ENCODE data around the gene PRSS53.
A peak's percentile ranks its signal among the peaks of the same experiment; 100 is the strongest.
"Not testable (repeated sequence)": the region's sequence is repeated elsewhere in the genome, so short reads cannot be mapped to it uniquely, and the experiment has no call there.

The PRSS53 gene

DNA sequence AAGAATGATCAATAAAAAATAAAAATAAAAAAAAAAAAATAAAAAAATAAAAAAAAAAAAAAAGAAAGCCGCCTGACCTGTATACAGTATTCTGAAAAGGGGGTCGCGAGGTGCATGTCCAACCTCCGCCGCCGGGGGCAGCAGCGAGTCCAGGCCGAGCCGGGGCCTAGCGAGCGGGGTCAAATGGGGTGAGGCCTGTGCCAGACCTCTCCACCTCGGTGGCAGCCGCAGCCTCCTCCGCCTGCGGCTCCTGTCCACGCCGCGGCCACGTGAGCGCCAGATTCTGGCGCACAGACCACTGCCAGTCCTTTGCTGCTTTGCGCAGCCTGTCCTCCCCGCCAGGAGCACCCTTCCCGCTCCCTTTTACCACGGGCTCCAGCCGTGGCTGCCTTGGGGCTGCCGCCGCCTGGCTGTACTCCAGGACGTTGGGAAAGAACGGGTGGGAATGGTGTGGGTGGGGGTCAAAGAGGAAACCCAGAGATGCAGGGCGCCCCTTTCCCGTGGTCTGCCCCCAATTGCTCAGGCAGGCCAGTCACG is 17.0 kb upstream of the PRSS53 start:
- Histone ChIP-seq H3K4me1 (ENCODE audit: control insufficient read depth, insufficient read depth, low read length) (peaks cover 29% of the 10 kb centered on the region), H3K9ac (ENCODE audit: low read depth, low read length) (peak overlapping the region; percentile 74), H3K4me3 (ENCODE audit: low read length) (peak overlapping the region; percentile 50), H3K9me3 (replicated peaks; ENCODE audit: low read length) (no peaks in the 10 kb centered on the region), H3K4me2 (ENCODE audit: low read length) (peak overlapping the region; percentile 75), H3K36me3 (ENCODE audit: insufficient read depth, low read length) (peaks cover 16% of the 10 kb centered on the region), H3K27me3 (ENCODE audit: control insufficient read depth, insufficient read depth, low read length) (no peaks in the 10 kb centered on the region)

DNA sequence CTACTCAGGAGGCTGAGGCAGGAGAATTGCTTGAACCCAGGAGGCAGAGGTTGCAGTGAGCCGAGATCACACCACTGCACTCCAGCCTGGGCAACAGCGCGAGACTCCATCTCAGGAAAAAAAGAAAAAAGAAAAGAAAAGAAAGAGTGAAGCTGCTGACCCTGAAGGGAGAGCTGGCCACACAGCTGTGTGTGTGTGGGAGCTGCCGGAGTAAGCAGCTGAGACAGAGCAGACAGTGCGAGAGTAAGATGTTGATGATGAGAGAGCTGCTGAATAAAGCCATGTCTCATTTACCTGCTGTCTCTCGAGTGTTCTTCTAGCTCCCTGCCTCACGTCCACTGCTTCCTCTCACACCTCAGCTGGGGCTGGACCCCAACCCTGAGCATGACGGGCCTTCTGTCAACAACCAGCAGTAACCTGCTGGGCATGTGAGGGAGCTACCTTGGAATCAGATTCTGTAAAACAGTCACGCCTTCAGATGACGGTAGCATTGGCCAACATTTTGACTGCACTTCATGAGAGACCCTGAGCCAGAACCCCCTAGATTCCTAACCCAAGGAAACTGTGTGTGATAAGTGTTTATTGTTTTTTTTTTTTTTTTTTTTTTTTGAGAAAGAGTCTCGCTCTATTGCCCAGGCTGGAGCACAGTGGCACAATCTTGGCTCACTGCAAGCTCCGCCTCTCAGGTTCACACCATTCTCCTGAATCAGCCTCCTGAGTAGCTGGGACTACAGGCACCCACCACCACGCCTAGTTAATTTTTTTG is 12.3 kb upstream of the PRSS53 start:
- H3K9ac ChIP-seq (ENCODE audit: low read depth, low read length); H3K36me3 ChIP-seq (ENCODE audit: insufficient read depth, low read length); H3K9me3 ChIP-seq (replicated peaks; ENCODE audit: low read length); H3K4me3 ChIP-seq (ENCODE audit: low read length); H3K27me3 ChIP-seq (ENCODE audit: control insufficient read depth, insufficient read depth, low read length); H3K4me2 ChIP-seq (ENCODE audit: low read length): not testable (repeated sequence)
- peaks cover 13% of the 10 kb centered on the region for H3K4me1 ChIP-seq (ENCODE audit: control insufficient read depth, insufficient read depth, low read length)

DNA sequence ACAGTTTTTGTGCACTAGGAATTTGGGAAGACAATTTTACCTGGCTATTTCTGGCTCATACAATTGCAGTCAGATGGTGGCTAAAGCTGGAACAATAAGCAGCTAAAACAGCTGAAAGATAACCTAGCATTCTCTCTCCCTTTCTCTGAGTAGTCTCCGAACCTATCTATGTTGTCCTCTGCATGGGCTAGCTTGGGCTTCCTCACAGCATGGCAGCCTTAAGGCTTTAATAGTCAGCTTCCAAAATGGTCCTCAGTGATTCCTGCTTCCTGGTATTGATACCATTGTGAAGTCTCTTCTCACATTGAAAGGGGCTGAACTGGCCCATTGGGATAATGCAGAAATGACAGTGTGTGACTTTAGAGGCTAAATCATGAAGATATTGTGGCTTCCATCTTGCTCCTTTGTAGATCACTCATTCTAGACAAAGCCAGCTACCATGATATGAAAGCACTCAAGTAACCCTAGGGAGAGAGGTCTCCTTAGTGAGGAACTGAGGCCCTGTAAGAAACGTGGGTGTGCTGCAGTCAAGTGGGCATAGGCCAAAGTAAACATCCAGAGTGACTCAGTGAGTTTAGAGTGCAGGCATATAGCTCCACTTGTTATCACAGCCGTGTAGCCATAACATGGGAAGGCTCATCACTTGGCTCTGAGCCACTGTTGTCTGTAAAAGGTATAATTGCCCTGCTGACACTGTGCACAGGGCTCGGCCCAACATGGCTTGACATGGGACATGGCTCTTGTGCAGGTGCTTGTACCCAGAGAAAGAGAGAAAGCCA is 11.3 kb upstream of the PRSS53 start:
- Histone ChIP-seq H3K4me1 (ENCODE audit: control insufficient read depth, insufficient read depth, low read length) (peaks cover 12% of the 10 kb centered on the region), H3K9me3 (replicated peaks; ENCODE audit: low read length) (no peaks in the 10 kb centered on the region), H3K4me3 (ENCODE audit: low read length) (no peak overlapping the region), H3K27me3 (ENCODE audit: control insufficient read depth, insufficient read depth, low read length) (no peaks in the 10 kb centered on the region), H3K4me2 (ENCODE audit: low read length) (no peak overlapping the region), H3K9ac (ENCODE audit: low read depth, low read length) (no peak overlapping the region), H3K36me3 (ENCODE audit: insufficient read depth, low read length) (no peaks in the 10 kb centered on the region)

DNA sequence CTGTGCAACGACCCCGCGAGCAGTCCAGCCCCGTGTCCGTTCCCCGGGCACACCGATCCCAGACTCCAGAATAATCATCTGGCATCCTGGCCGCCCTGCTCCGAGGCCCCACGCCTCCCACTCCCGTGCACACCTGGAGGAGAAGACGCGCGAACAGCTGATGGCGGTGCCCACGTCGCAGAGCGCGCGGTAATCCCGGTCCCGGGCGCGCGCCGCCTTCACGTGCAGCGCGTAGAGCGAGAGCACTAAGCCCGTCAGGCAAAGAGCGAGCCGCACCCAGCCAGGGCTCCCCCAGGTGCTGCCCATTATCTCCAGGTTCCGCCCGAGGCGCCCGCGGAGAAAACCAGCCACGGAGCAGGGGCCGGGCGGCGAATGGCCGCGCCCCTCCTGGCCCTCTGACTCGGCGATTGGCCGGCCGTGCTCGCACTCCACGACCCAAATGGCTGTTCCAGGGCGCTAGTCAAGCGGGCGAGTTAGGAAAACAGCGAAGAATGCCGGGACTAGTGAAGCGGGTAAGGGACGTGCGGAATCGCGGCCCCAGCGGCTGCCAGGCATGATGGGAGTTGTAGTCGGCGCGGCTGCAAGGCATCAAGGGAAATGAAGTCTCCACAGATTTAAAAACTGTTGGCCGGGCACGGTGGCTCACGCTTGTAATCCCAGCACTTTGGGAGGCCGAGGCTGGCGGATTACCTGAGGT is 5.8 kb upstream of the PRSS53 start, which contains the start of gene VKORC1:
Gene VKORC1, minus strand, starts transcription at position 374 of the 697 bp plus-strand sequence. Its CDS starts 68 bp downstream, at position 306.
- Histone ChIP-seq H3K4me2 (ENCODE audit: low read length) (peak within 1 kb of the TSS; percentile 93), H3K9ac (ENCODE audit: low read depth, low read length) (peak within 1 kb of the TSS; percentile 88), H3K36me3 (ENCODE audit: insufficient read depth, low read length) (peaks cover 18% of the 10 kb centered on the region), H3K4me1 (ENCODE audit: control insufficient read depth, insufficient read depth, low read length) (peaks cover 15% of the 10 kb centered on the region), H3K27me3 (ENCODE audit: control insufficient read depth, insufficient read depth, low read length) (no peaks in the 10 kb centered on the region), H3K4me3 (ENCODE audit: low read length) (peak within 1 kb of the TSS; percentile 93), H3K9me3 (replicated peaks; ENCODE audit: low read length) (no peaks in the 10 kb centered on the region)

DNA sequence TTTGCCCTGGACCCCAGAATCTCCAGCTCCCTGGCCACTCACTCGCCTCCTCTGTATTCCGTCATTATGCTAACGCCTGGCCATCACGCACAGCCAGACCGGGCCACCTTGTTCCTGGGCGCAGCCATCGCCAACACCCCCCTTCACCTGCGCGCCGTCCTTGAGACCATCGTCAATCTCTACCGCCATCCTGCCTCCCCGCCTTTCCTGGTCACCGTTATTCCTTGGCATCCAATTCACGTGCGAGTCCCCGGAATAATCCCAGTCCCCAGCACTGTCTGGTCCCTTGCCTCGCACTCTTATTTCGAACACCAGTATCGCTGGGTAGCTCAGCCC is 5.3 kb upstream of the PRSS53 start:
- H3K4me2 ChIP-seq (ENCODE audit: low read length) = peak overlapping the region; percentile 93
- peak overlapping the region; percentile 88 for H3K9ac ChIP-seq (ENCODE audit: low read depth, low read length)
- peak overlapping the region; percentile 93 for H3K4me3 ChIP-seq (ENCODE audit: low read length)
- H3K9me3 ChIP-seq (replicated peaks; ENCODE audit: low read length) = no peaks in the 10 kb centered on the region
- H3K36me3 ChIP-seq (ENCODE audit: insufficient read depth, low read length) = peaks cover 21% of the 10 kb centered on the region
- H3K4me1 ChIP-seq (ENCODE audit: control insufficient read depth, insufficient read depth, low read length) = peaks cover 15% of the 10 kb centered on the region
- no peaks in the 10 kb centered on the region for H3K27me3 ChIP-seq (ENCODE audit: control insufficient read depth, insufficient read depth, low read length)

DNA sequence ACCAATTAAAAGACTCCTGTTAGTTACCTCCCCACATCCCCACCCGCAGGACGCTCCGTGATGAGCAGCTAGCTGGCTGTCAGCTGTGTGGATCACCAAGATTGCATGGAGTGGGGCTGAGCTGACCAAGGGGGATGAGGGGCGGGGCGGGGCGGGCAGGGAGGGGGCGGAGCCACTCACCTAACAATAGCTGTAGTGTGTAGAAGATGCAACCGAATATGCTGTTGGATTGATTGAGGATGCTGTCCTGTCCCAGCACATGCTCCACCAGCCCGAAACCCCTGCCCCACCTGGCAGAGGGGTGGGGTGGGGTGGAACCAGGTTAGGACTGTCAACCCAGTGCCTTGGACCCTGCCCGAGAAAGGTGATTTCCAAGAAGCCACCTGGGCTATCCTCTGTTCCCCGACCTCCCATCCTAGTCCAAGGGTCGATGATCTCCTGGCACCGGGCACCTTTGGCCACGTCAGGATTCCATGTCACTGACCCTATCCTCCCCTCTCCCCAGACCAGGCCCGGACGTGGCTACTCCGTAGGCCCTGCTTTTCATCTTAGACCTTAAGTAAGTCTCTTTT is 4.5 kb upstream of the PRSS53 start:
- Histone ChIP-seq H3K4me2 (ENCODE audit: low read length) (peak overlapping the region; percentile 93), H3K9ac (ENCODE audit: low read depth, low read length) (peak overlapping the region; percentile 88), H3K4me1 (ENCODE audit: control insufficient read depth, insufficient read depth, low read length) (peaks cover 15% of the 10 kb centered on the region), H3K27me3 (ENCODE audit: control insufficient read depth, insufficient read depth, low read length) (no peaks in the 10 kb centered on the region), H3K36me3 (ENCODE audit: insufficient read depth, low read length) (peaks cover 28% of the 10 kb centered on the region), H3K9me3 (replicated peaks; ENCODE audit: low read length) (no peaks in the 10 kb centered on the region), H3K4me3 (ENCODE audit: low read length) (peak overlapping the region; percentile 93)

DNA sequence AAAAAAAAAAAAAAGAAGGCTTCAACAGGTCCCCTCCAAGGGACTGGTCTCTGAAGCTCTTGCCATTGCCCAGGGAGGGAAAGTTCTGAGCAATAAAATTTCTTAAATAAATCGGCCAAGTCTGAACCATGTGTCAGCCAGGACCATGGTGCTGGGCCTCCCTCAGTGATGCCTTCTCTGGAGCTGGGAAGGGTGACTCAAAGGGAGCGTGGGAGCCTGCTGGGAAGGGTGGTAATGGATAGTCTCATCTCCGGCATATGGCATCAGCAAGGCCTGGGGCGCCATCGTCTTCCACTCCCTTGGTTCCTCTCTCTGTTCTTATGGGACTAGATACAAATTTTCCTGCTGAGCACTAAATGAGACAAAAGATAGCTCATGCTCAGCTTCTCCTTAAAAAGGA is 3.6 kb upstream of the PRSS53 start:
- H3K9ac ChIP-seq (ENCODE audit: low read depth, low read length) = peak overlapping the region; percentile 5

DNA sequence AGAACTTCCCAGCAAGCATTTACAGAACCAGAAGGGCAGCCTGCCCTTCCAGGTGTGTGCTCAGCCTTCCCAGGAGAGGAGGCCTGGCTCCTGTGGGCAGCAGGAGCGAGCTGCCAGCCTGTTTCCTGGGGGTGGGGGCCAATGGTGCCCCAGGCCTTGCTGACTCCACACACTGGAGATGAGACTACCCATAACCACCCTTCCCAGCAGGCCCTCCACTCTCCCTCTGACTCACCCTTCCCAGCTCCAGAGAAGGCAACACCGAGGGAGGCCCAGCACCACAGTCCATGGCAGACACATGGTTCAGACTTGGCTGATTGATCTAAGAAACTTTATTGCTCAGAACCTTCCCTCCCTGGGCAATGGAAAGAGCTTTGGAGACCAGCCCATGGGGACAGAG is 1.8 kb upstream of the PRSS53 start:
- Histone ChIP-seq H3K36me3 (ENCODE audit: insufficient read depth, low read length) (peaks cover 39% of the 10 kb centered on the region), H3K9ac (ENCODE audit: low read depth, low read length) (no peak overlapping the region), H3K4me3 (ENCODE audit: low read length) (no peak overlapping the region), H3K9me3 (replicated peaks; ENCODE audit: low read length) (no peaks in the 10 kb centered on the region), H3K4me2 (ENCODE audit: low read length) (no peak overlapping the region), H3K27me3 (ENCODE audit: control insufficient read depth, insufficient read depth, low read length) (no peaks in the 10 kb centered on the region), H3K4me1 (ENCODE audit: control insufficient read depth, insufficient read depth, low read length) (peaks cover 21% of the 10 kb centered on the region)

More for the DNA sequence above, 3.6 kb upstream of the PRSS53 start:
- Histone ChIP-seq H3K36me3 (ENCODE audit: insufficient read depth, low read length) (peaks cover 35% of the 10 kb centered on the region), H3K4me2 (ENCODE audit: low read length) (no peak overlapping the region), H3K9me3 (replicated peaks; ENCODE audit: low read length) (no peaks in the 10 kb centered on the region), H3K4me3 (ENCODE audit: low read length) (no peak overlapping the region), H3K4me1 (ENCODE audit: control insufficient read depth, insufficient read depth, low read length) (peaks cover 15% of the 10 kb centered on the region), H3K27me3 (ENCODE audit: control insufficient read depth, insufficient read depth, low read length) (no peaks in the 10 kb centered on the region)

DNA sequence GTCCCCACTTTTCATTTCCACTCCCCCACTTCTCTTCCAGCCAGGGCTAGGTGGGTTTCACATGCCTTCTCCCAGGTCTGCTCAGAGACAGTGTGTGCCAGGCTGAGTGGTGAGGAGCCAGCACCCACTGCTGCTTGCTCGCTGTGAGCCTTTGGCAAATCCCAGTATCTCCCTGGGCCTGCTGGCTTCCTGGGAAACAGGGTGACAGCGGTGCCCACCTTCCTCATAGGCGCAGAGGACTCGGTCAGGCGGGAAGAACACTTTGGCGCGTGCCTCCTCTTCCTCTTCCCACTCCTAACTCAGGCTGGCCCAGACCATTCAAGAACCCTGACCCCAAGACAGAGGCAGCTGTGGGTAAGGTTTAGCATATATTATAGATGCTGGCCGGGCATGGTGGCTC is 456 bp upstream of the PRSS53 start:
- H3K27me3 ChIP-seq (ENCODE audit: control insufficient read depth, insufficient read depth, low read length) = no peaks in the 10 kb centered on the region
- H3K36me3 ChIP-seq (ENCODE audit: insufficient read depth, low read length) = peaks cover 44% of the 10 kb centered on the region
- H3K9ac ChIP-seq (ENCODE audit: low read depth, low read length) = no peak overlapping the region
- no peak overlapping the region for H3K4me3 ChIP-seq (ENCODE audit: low read length)
- H3K4me2 ChIP-seq (ENCODE audit: low read length) = no peak overlapping the region
- peaks cover 25% of the 10 kb centered on the region for H3K4me1 ChIP-seq (ENCODE audit: control insufficient read depth, insufficient read depth, low read length)
- no peaks in the 10 kb centered on the region for H3K9me3 ChIP-seq (replicated peaks; ENCODE audit: low read length)

DNA sequence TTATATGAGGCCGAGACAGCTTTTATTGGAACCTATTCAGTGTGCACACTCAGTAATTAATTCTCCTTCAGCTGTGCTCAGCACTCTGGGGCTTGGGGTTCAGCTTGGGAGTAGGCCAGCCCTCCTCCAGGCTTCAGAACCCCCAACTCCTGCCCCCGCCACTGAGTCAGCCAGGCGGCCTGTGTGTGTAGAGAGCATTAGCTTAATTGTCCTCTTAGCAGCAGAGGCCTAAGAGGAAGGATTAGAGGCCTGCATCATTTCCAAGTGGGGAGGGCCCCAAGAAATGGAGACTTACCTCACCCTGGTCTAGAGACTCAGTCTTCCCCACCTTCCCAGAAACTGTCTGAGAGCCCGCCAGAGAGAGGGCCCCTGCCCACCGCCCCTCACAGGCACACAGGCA is 772 bp downstream of the PRSS53 start:
- H3K27me3 ChIP-seq (ENCODE audit: control insufficient read depth, insufficient read depth, low read length) = no peaks in the 10 kb centered on the region
- H3K9me3 ChIP-seq (replicated peaks; ENCODE audit: low read length) = no peaks in the 10 kb centered on the region
- peaks cover 25% of the 10 kb centered on the region for H3K4me1 ChIP-seq (ENCODE audit: control insufficient read depth, insufficient read depth, low read length)
- no peak overlapping the region for H3K4me2 ChIP-seq (ENCODE audit: low read length)
- H3K9ac ChIP-seq (ENCODE audit: low read depth, low read length) = no peak overlapping the region
- H3K4me3 ChIP-seq (ENCODE audit: low read length) = no peak overlapping the region
- H3K36me3 ChIP-seq (ENCODE audit: insufficient read depth, low read length) = peaks cover 52% of the 10 kb centered on the region

DNA sequence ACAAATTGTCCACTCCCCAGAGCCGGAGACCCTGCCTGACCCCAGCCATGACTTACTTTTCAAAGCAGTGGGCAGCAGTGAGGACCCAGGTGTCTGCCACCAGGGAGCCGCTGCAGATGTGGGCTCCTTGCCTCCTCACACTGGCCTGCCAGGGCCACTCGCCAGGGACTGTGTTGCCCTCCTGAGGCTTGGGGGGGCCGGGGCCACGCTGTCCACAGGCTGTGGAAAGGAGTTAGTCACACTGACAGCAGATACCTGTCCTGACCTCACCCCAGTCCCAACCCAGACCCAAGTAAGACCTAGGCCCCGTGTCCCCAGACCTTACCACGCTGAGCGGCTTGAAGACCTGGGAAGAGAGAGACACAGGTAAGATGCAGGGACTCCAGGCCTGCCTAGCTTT is 1.3 kb downstream of the PRSS53 start:
- Histone ChIP-seq H3K4me2 (ENCODE audit: low read length) (no peak overlapping the region), H3K36me3 (ENCODE audit: insufficient read depth, low read length) (peaks cover 51% of the 10 kb centered on the region), H3K9me3 (replicated peaks; ENCODE audit: low read length) (no peaks in the 10 kb centered on the region), H3K4me3 (ENCODE audit: low read length) (no peak overlapping the region), H3K27me3 (ENCODE audit: control insufficient read depth, insufficient read depth, low read length) (no peaks in the 10 kb centered on the region), H3K9ac (ENCODE audit: low read depth, low read length) (no peak overlapping the region), H3K4me1 (ENCODE audit: control insufficient read depth, insufficient read depth, low read length) (peaks cover 21% of the 10 kb centered on the region)

All from skeletal muscle satellite cell (primary cell).